ENCODE data around the gene ELK3.

- no peak for TF ChIP-seq CTCF (IDR thresholded peaks at IDR 0.05)
- no peak for TF ChIP-seq POLR2A (IDR thresholded peaks at IDR 0.05)
Measured at GRCh38 chr12:96157427-96157826, 36.7 kb upstream of the ELK3 start.

All from thyroid gland (tissue), 4 donors.